ENCODE results near the gene ZNF346. TPM values are rescaled to one million over a fixed set of nuclear protein-coding genes. Genes with fewer than 3 reads are reported as not detected.

Gene ZNF346
- total and polyA plus RNA-seq, 8 donors, result 4.7 to 122 (median 16.4) TPM

DNA sequence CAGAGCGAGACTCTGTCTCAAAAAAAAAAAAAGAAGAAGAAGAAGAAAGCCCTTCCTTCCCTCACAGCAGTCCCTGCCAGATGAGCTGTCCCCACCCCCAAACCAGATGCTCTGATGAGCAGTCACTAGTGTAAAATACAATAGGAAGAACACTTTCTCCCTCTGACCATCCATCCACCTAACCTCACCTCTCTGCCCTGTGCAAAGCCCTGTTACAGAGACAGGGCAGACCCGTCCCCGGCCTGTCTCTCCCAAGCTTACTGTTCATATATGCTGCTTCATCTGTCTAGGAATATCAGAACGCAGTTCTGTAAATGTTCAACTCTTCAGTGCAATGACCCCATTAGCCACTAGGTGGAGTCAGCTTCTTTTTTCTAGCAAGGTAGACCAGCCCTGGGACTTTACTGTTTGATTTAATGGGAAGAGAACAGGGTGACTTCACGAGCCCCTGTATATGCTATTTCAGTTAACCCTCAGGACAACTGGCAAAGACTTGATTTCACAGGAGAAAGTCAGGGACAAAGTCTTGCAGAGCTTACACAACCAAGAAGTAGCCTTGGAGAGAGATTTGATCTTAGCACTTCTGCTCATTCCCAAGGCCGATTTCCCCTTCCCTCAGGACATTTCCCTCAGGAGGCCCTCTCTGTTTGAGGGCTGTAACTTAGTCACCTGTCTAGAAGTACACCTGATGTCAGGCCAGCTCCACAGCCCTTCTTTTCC lies 49.3 kb downstream of the ZNF346 start:
- 15 to 24% (median 21%) methylated on average over 5 to 6 of the region's 6 CpGs for WGBS, 5 donors
- intact Hi-C loops (cut with DNase I; ENCODE audit: low total_unique reads), result loop anchor here (5.0 kb wide), 1 partner anchor 40 kb away; no protein-coding TSS in a partner anchor
- no peaks in the 10 kb centered on the region for H3K9me3 ChIP-seq
- peak; percentile 77 to 92 for DNase-seq
- H3K4me1 ChIP-seq, result peaks cover 0 to 10% (median 3%) of the 10 kb centered on the region in 4 donors
- H3K4me3 ChIP-seq, result no peak overlapping the region
- peaks cover 0 to 28% (median 10%) of the 10 kb centered on the region in 4 donors for H3K36me3 ChIP-seq
- H3K27me3 ChIP-seq, result no peaks in the 10 kb centered on the region
- H3K27ac ChIP-seq, result no peak overlapping the region
- TF ChIP-seq POLR2AphosphoS5 (IDR thresholded peaks at IDR 0.05), result peak in 1 of 3 donors; percentile 19
- TF ChIP-seq, protein P1, sequence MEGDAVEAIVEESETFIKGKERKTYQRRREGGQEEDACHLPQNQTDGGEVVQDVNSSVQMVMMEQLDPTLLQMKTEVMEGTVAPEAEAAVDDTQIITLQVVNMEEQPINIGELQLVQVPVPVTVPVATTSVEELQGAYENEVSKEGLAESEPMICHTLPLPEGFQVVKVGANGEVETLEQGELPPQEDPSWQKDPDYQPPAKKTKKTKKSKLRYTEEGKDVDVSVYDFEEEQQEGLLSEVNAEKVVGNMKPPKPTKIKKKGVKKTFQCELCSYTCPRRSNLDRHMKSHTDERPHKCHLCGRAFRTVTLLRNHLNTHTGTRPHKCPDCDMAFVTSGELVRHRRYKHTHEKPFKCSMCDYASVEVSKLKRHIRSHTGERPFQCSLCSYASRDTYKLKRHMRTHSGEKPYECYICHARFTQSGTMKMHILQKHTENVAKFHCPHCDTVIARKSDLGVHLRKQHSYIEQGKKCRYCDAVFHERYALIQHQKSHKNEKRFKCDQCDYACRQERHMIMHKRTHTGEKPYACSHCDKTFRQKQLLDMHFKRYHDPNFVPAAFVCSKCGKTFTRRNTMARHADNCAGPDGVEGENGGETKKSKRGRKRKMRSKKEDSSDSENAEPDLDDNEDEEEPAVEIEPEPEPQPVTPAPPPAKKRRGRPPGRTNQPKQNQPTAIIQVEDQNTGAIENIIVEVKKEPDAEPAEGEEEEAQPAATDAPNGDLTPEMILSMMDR (IDR thresholded peaks at IDR 0.05), result peak in 5 of 7 experiments; percentile 69 to 92 (median 86)
- TF ChIP-seq EP300 (IDR thresholded peaks at IDR 0.05), result no peak

DNA sequence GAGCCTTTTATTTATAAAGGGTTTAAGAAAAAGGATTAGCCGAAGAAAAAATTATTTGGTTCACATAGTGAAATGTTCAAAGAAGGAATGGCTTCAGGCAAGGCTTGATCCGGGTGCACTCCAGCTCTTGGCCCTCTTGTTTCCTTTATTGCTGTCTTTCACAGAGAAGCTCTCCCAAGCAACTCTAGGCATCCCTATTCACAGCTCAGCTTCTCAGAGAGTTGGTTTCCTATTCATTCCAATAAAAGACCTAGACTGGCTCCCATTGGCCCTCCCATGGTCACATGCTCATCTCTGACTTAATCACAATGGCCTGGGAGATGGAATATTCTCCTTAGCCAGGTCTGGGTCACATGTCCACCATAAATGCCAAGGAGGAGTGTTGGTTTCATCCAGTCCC lies 54.8 kb downstream of the ZNF346 start:
- TF ChIP-seq POLR2A (IDR thresholded peaks at IDR 0.05) (no peak), EP300 (IDR thresholded peaks at IDR 0.05) (no peak), POLR2AphosphoS5 (IDR thresholded peaks at IDR 0.05) (no peak)
- TF ChIP-seq, protein P1 (IDR thresholded peaks at IDR 0.05), result no peak
- no peak overlapping the region for H3K4me3 ChIP-seq
- H3K36me3 ChIP-seq, result peaks cover 0 to 7% (median 0%) of the 10 kb centered on the region in 4 donors
- H3K27ac ChIP-seq, result no peak overlapping the region
- WGBS, 5 donors, result 88 to 95% (median 91%) methylated on average over 2 of the region's 2 CpGs
- intact Hi-C loops (cut with DNase I; ENCODE audit: low total_unique reads), result no loop called here
- H3K9me3 ChIP-seq, result no peaks in the 10 kb centered on the region
- DNase-seq, result no peak
- H3K4me1 ChIP-seq, result no peaks in the 10 kb centered on the region
- no peaks in the 10 kb centered on the region for H3K27me3 ChIP-seq

DNA sequence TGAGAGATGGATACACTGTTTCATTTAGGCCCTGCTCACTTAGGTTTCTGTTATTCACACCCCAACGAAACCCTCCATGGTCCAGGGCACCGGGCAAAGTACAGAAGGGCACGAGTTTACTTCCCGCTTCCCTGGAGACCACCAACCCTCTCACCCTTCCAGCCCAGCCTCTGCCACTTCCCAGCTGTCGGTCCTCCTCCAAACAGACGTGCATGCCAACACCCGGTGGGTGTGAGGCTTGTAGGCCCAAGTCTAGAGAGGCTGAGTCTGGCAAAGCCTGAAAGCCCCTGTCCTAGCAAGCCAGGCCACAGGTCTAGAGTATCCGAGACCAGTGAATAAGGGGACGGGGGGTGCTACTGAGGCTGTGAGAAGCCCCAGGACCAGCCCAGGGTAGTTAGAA lies 57.1 kb downstream of the ZNF346 start:
- TF ChIP-seq POLR2AphosphoS5 (IDR thresholded peaks at IDR 0.05) (no peak), EP300 (IDR thresholded peaks at IDR 0.05) (no peak), POLR2A (IDR thresholded peaks at IDR 0.05) (no peak)
- TF ChIP-seq, protein P1 (IDR thresholded peaks at IDR 0.05), result no peak
- Histone ChIP-seq H3K4me1 (no peaks in the 10 kb centered on the region), H3K9me3 (no peaks in the 10 kb centered on the region), H3K36me3 (no peaks in the 10 kb centered on the region), H3K27ac (no peak overlapping the region), H3K4me3 (no peak overlapping the region), H3K27me3 (peaks cover 0 to 5% (median 0%) of the 10 kb centered on the region in 3 donors)
- intact Hi-C loops (cut with DNase I; ENCODE audit: low total_unique reads), result no loop called here
- 73 to 89% (median 88%) methylated on average over 7 to 9 of the region's 9 CpGs for WGBS, 5 donors
- DNase-seq, result no peak

DNA sequence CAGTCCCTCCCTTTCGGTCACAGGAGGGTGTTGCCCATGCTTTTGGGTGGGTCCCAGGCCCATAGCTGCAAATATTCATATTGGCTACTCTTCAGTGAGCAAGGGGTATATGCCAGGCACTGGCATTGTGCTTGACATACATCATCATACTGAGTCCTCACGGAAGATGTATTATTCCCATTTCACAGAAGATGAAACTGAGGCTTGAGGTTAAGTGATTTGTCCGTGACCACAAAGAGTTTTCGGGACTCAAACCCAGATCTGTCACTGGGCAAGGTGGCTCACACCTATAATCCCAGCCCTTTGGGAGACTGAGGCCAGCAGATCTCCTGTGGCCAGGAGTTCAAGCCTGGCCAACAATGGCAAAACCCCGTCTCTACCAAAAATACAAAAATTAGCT lies 57.8 kb downstream of the ZNF346 start:
- no peaks in the 10 kb centered on the region for H3K9me3 ChIP-seq
- peaks cover 0 to 5% (median 0%) of the 10 kb centered on the region in 3 donors for H3K27me3 ChIP-seq
- intact Hi-C loops (cut with DNase I; ENCODE audit: low total_unique reads), result no loop called here
- H3K4me3 ChIP-seq, result no peak overlapping the region
- DNase-seq, result no peak
- TF ChIP-seq POLR2A (IDR thresholded peaks at IDR 0.05), result no peak
- TF ChIP-seq POLR2AphosphoS5 (IDR thresholded peaks at IDR 0.05), result no peak
- no peak for TF ChIP-seq EP300 (IDR thresholded peaks at IDR 0.05)
- TF ChIP-seq, protein P1 (IDR thresholded peaks at IDR 0.05), result no peak
- 86 to 93% (median 90%) methylated on average over 5 of the region's 5 CpGs for WGBS, 5 donors
- no peaks in the 10 kb centered on the region for H3K36me3 ChIP-seq
- no peak overlapping the region for H3K27ac ChIP-seq
- no peaks in the 10 kb centered on the region for H3K4me1 ChIP-seq
